SK-N-SH (cell line): ENCODE results near the gene FOXN4.

Experiments
- CTCF ChIP-seq: fragments of 200-600 bp; sonication (generic); IDR thresholded peaks from 2 replicates; pipeline ENCODE4 v1.6.1; 2017; ENCODE audit warnings: antibody characterized with exemption, mild to moderate bottlenecking, moderate library complexity
- MAX ChIP-seq: IDR thresholded peaks from 2 replicates; pipeline ENCODE4 v1.4.0; 2012; ENCODE audit warnings: low read depth

- TF ChIP-seq CTCF: no peak
- no peak for TF ChIP-seq MAX
These were observed 19.0 kb downstream of the FOXN4 start for GRCh38 chr12:109290061-109290460.
